ENCODE results near the gene ING4.

- TF ChIP-seq CTCF (IDR thresholded peaks at IDR 0.05) (no peak), ZFX (IDR thresholded peaks at IDR 0.05; ENCODE audit: borderline replicate concordance) (no peak)
Measured at GRCh38 chr12:6631549-6631961, 31.4 kb downstream of the ING4 start.

All from 22Rv1 (cell line).